Keratinocyte (primary cell): ENCODE results near the gene GPC3.

Source experiments
- EZH2 ChIP-seq: IDR thresholded peaks from one replicate; pipeline ENCODE4 v1.6.1; 2012; ENCODE audit warnings: inconsistent platforms, mild to moderate bottlenecking, low read length, moderate library complexity
- TF ChIP-seq, protein P1 (sequence below), 3 experiments: IDR thresholded peaks in 1 of 3; conservative IDR thresholded peaks in 1 of 3; optimal IDR thresholded peaks in 1 of 3; 2 replicates in 2 of 3; 3 replicates in 1 of 3; pipeline versions ENCODE3 to v1.5.1; 2011; ENCODE audit warnings: low read length in 3 of 3, mild to moderate bottlenecking in 3 of 3, moderate library complexity in 2 of 3, control low read depth in 1 of 3, inconsistent platforms in 1 of 3; ENCODE audit not compliant: insufficient read depth in 2 of 3; ENCODE audit errors: extremely low read depth in 1 of 3

GRCh38 chrX:133837091-133837490 is 148.3 kb downstream of the GPC3 start:
- no peak for TF ChIP-seq EZH2
- TF ChIP-seq, protein P1, sequence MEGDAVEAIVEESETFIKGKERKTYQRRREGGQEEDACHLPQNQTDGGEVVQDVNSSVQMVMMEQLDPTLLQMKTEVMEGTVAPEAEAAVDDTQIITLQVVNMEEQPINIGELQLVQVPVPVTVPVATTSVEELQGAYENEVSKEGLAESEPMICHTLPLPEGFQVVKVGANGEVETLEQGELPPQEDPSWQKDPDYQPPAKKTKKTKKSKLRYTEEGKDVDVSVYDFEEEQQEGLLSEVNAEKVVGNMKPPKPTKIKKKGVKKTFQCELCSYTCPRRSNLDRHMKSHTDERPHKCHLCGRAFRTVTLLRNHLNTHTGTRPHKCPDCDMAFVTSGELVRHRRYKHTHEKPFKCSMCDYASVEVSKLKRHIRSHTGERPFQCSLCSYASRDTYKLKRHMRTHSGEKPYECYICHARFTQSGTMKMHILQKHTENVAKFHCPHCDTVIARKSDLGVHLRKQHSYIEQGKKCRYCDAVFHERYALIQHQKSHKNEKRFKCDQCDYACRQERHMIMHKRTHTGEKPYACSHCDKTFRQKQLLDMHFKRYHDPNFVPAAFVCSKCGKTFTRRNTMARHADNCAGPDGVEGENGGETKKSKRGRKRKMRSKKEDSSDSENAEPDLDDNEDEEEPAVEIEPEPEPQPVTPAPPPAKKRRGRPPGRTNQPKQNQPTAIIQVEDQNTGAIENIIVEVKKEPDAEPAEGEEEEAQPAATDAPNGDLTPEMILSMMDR (optimal IDR thresholded peaks at IDR 0.05 in 1 of 3, IDR thresholded peaks at IDR 0.05 in 1 of 3, conservative IDR thresholded peaks at IDR 0.05 in 1 of 3; ENCODE audit: extremely low read depth in 1 of 3, insufficient read depth in 2 of 3, low read length in 3 of 3), result no peak
